Uterus (tissue), 2 donors: ENCODE data around the gene SGF29.
A peak's percentile ranks its signal among the peaks of the same experiment; 100 is the strongest.

Source experiments
- CTCF ChIP-seq, 4 experiments: fragments of 200-600 bp in 2 of 4; fragments of 450-650 bp in 2 of 4; sonication (generic) in 2 of 4; IDR thresholded peaks; one replicate each; pipeline ENCODE4 v1.5.1; 2016 to 2019; ENCODE audit warnings: antibody characterized with exemption in 4 of 4, mild to moderate bottlenecking in 2 of 4, moderate library complexity in 1 of 4
- POLR2A ChIP-seq, 2 donors: fragments of 450-650 bp; IDR thresholded peaks; one replicate each; pipeline ENCODE4 v1.6.1; 2016; ENCODE audit warnings: antibody characterized with exemption in 2 of 2, mild to moderate bottlenecking in 1 of 2, moderate library complexity in 1 of 2

GRCh38 chr16:28610595-28611191, 57.0 kb downstream of the SGF29 start:
- no peak for TF ChIP-seq CTCF (IDR thresholded peaks at IDR 0.05)
- peak in 1 of 2 donors; percentile 6 for TF ChIP-seq POLR2A (IDR thresholded peaks at IDR 0.05)
